IPS-NIHi7 (cell line): ENCODE data around the gene MRPS5.
"Not testable (repeated sequence)": the region's sequence is repeated elsewhere in the genome, so short reads cannot be mapped to it uniquely, and the experiment has no call there.

ENCODE experiments used
- DNase-seq: peaks from one replicate; pipeline ENCODE4 v3.0.0; 2012; ENCODE audit warnings: mixed read lengths; ENCODE audit errors: extremely low spot score

The MRPS5 gene

DNA sequence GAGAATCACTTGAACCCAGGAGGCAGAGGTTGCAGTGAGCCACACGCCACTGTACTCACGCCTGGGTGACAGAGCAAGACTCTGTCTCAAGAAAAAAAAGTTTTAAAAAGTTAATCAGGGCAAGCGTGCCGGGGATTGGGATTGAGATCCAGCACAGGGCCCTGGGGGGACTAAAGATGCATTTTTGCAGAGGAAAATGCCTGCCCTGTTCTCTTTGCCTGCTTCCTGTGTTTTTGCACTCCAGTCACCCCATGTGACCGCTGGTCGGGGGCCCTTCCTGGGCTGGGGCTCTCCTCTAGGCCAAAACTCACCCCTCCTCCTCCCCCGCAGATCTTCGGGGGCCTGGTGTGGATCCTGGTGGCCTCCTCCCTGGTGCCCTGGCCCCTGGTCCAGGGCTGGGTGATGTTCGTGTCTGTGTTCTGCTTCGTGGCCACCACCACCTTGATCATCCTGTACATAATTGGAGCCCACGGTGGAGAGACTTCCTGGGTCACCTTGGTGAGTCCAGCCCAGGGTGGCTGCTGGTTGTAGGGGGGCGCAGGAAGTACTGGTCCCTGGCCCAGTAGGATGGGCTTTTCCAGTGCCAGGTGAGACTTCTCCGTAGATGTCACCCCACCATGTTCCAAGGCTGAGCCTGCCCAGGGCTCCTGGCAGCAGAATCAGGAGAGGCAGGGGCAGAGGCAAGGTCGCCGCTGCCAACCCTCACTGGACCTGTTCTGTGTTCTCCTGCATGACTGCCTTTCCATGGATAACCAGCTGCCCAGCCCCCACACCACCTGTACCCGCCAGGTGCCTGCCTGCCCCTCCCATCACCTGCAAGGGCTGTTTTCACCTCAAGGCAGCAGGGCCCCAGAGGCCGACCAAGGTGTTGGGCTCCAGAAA lies 73.7 kb downstream of the MRPS5 start:
- no peak for DNase-seq

DNA sequence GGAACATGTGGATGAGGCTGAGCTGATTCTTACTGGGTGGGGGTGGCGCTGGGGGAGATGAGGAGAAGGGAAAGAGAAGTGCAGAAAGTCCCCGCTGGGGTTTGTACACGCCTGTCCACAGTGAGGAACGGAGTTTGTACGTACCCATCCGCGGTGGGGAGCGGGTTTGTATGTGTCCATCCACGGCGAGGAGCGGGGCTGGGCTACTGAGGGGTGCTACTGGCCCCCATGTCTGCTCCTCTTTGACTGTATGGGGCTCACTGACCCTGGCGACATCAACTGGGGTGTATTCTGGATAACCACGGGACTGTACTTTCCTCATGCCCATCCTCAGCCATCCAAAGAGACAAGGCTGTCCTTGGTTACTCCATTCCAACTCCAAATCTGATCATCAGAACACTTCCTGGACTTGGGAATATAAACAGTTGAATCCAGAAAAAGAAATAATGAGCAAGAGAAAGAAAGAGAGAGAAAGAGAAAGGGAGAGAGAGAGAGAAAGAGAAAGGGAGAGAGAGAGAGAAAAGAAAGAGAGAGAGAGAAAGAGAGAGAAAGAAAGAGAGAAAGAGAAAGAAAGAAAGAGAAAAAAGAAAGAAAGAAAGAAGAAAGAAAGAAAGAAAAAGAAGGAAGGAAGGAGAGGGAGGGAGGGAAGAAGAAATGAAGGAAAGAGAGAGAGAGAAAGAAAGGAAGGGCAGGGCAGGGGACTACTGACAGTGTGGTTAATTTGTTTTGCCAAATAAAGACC lies 75.1 kb downstream of the MRPS5 start:
- DNase-seq: no peak

GRCh38 chr2:95044601-95045000 lies 77.0 kb downstream of the MRPS5 start:
- no peak for DNase-seq

DNA sequence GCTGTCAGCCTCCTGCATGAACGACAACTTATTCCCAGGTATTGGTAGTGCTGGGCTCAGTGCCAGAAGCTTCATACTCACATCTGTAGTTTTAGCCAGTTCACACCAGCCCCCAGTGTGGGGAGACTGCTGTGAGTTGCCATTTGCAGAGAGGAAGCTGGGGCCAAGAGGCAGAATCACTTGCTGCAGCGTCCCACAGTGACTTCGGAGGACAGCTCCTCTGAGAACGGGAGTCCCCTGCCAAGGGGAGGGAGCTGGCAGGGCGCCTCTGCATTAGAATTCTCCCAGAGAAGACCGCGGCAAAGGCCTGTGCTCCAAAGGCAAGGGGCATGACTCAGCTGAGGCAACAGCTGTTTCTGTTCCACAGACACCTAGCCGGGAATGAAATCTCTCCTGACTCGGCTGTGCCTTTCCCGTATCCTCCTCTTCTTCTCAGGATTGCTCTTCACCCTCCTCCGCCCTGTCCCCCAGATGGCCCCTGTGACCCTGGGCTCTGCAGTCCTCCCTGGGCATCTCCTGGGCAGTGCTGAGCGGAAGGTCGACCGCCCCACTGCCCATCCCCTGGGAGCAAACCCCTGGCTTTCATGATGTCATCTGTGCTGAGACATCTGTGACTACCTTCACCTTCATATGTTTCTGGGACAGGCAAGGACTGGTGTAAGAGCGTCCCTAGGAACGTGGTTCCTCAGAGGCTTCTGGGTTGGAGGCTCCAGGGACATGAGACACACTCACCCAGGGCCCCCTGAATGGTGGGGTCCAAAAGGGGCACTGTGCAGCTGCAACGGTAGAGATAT lies 78.1 kb downstream of the MRPS5 start:
- DNase-seq: peak; percentile 57

DNA sequence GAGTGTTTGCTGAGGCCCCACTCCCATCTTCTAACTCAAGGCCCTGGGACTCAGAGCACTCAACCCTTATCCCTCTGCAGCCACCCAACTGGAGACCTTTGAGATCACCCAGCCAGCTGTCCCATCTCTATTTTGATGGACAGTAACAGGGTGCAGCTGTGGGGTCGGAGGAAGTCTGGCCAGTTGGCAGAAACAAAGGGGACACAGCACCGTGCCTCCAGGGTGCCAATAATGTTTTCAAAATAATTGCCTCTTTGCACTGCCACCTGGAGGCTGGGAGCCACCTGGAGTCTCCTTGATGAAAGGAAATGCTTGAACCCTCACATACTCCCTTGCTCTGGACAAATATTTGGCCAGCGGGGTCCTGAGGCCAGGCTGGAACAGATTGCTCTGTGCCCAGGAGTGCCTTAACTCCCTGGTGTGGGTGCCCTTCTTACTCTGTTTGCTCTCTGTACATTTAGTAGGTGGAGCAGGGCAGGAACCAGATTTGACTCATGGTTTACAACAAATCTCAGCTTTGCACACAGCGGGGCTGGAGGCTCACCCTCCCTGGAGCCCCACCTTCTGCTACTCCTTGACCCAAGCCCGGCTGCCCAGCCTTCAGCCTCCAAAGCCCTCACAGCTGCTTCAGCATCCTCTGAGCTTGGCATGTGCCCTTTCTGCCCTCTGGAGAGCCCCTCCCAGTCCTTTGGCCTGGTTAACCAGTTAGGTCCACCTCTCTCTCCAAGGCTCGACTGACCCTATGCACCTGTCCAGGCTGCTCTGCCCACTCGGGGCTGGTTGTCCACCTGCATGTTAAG lies 78.9 kb downstream of the MRPS5 start:
- DNase-seq: no peak

- DNase-seq: no peak
These were observed 79.7 kb downstream of the MRPS5 start for GRCh38 chr2:95041824-95042442.

GRCh38 chr2:95041060-95041823 lies 80.4 kb downstream of the MRPS5 start:
- no peak for DNase-seq

DNA sequence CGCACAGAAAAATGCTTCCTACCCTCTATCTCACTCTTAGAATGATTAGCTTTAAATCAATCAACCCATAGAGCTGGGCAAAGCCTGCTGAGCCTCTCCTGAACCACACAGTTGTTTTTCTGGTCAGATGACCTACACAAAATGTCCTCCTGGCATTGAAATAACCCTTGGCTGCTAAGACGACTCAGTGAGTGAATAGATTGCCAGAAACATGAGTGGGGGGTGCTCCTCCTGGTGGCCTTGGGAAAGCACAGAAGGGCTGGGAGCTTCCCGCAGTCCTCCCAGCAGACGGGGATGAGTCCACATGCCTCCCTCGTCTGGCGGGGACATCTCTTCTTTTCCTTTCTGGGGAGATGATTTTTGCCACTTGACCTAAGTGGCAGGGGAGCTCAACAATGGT lies 81.2 kb downstream of the MRPS5 start:
- no peak for DNase-seq

DNA sequence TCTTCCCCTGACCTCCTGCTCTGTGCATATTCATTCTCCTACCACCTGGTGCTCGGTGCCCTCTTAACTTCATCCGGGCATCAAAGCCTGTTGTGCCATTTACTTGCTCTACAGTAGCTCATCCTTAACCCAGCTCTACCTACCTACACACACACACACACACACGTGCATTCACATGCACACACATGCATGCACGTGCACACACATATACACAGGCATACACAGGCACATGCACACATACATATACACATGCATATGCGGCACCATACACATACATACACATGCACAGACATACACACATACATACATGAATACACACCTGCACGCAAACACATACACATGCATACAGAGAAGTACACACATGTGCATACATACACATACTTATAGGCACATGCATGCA lies 81.6 kb downstream of the MRPS5 start:
- no peak for DNase-seq

DNA sequence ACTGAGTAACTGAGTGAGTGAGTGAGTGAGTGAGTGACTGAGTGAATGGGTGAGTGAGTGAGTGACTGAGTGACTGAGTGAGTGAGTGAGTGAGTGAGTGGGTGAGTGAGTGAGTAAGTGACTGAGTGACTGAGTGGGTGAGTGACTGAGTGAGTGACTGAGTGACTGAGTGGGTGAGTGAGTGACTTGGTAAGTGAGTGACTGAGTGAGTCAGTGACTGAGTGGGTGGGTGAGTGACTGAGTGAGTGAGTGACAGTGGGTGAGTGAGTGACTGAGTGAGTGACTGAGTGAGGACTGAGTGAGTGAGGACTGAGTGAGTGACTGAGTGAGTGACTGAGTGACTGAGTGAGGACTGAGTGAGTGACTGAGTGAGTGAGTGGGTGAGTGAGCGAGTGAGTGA lies 82.2 kb downstream of the MRPS5 start:
- no peak for DNase-seq

DNA sequence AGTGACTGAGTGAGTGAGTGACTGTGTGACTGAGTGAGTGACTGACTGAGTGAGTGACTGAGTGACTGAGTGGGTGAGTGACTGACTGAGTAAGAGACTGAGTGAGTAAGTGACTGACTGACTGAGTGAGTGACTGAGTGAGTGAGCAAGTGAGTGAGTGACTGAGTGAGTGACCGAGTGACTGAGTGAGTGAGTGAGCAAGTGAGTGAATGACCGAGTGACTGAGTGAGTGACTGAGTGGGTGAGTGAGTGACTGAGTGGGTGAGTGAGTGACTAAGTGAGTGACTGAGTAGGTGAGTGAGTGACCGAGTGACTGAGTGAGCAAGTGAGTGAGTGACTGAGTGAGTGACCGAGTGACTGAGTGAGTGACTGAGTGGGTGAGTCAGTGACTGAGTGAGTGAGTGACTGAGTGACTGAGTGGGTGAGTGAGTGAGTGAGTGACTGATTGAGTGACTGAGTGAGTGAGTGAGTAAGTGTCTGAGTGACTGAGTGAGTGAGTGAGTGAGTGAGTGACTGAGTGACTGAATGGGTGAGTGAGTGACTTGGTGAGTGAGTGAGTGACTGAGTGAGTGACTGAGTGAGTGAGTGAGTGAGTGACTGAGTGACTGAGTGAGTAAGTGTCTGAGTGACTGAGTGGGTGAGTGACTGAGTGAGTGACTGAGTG lies 82.8 kb downstream of the MRPS5 start:
- no peak for DNase-seq

GRCh38 chr2:95037841-95038585 lies 83.6 kb downstream of the MRPS5 start:
- DNase-seq: not testable (repeated sequence)

DNA sequence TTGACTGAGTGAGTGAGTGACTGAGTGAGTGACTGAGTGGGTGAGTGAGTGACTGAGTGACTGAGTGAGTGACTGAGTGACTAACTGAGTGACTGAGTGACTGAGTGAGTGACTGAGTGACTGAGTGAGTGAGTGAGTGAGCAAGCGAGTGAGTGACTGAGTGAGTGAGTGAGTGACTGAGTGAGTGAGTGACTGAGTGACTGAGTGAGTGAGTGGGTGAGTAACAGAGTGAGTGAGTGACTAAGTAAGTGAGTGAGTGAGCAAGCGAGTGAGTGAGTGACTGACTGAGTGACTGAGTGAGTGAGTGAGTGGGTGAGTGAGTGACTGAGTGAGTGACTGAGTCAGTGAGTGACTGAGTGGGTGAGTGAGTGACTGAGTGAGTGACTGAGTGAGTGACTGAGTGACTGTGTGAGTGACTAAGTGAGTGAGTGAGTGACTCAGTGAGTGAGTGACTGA lies 84.2 kb downstream of the MRPS5 start:
- DNase-seq: no peak

GRCh38 chr2:95036596-95037383 lies 84.8 kb downstream of the MRPS5 start:
- DNase-seq: no peak
